ENCODE results near the gene SMAD3.

DNA sequence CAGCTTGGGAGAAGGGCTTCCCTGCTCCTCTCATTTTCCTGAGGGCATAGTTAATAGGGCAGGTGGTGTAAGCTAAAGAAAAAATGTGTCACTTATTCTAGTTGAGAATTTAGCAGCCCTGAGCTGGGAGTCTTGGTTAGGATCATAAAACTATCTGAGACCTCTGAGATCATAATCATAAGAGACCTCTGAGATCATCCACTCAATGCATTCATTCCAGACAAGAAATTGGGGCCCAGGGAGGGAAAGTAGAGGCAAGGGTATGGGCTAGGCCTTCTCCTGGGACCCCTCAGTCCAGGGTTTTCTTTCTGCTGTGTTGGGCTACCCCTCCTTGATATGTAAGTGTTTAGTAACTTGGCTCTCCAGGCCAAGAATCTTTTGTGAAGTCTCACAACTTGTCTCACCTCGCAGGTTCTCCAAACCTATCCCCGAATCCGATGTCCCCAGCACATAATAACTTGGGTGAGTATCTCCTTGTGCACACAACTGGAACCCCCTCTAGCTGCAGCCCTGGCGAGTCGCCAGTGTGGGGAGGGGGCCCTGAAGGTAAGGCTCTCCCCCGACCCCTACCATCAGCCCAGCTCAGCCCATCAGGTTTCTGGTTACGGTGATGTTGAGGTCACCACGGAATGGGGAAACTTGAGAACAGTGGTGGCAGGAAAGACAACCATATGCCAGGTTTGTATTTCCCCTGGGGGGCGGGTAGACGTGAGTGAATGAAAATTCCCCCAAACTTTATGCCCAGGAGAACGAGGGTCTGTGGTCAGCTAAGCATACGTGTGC, 104.9 kb downstream of the SMAD3 start:
- TF ChIP-seq ZBTB17 (tag by site-specific recombination; IDR thresholded peaks at IDR 0.05) (no peak), ZNF76 (tag by site-specific recombination; IDR thresholded peaks at IDR 0.05; ENCODE audit: borderline replicate concordance, low read depth) (no peak), ZNF248 (tag by site-specific recombination; IDR thresholded peaks at IDR 0.05) (no peak), KLF10 (tag by site-specific recombination; IDR thresholded peaks at IDR 0.05) (no peak), MZF1 (tag by site-specific recombination; IDR thresholded peaks at IDR 0.05; ENCODE audit: borderline replicate concordance) (no peak), ZNF138 (tag by site-specific recombination; IDR thresholded peaks at IDR 0.05; ENCODE audit: borderline replicate concordance) (no peak), ZNF423 (tag by site-specific recombination; IDR thresholded peaks at IDR 0.05) (no peak)
- TF ChIP-seq, protein P1, sequence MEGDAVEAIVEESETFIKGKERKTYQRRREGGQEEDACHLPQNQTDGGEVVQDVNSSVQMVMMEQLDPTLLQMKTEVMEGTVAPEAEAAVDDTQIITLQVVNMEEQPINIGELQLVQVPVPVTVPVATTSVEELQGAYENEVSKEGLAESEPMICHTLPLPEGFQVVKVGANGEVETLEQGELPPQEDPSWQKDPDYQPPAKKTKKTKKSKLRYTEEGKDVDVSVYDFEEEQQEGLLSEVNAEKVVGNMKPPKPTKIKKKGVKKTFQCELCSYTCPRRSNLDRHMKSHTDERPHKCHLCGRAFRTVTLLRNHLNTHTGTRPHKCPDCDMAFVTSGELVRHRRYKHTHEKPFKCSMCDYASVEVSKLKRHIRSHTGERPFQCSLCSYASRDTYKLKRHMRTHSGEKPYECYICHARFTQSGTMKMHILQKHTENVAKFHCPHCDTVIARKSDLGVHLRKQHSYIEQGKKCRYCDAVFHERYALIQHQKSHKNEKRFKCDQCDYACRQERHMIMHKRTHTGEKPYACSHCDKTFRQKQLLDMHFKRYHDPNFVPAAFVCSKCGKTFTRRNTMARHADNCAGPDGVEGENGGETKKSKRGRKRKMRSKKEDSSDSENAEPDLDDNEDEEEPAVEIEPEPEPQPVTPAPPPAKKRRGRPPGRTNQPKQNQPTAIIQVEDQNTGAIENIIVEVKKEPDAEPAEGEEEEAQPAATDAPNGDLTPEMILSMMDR (tag by site-specific recombination; IDR thresholded peaks at IDR 0.05), result no peak
- TF ChIP-seq, protein P2, sequence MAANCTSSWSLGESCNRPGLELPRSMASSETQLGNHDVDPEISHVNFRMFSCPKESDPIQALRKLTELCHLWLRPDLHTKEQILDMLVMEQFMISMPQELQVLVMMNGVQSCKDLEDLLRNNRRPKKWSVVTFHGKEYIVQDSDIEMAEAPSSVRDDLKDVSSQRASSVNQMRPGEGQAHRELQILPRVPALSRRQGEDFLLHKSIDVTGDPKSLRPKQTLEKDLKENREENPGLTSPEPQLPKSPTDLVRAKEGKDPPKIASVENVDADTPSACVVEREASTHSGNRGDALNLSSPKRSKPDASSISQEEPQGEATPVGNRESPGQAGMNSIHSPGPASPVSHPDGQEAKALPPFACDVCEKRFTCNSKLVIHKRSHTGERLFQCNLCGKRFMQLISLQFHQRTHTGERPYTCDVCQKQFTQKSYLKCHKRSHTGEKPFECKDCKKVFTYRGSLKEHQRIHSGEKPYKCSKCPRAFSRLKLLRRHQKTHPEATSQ (tag by site-specific recombination; IDR thresholded peaks at IDR 0.05), result no peak
- TF ChIP-seq, protein P3, sequence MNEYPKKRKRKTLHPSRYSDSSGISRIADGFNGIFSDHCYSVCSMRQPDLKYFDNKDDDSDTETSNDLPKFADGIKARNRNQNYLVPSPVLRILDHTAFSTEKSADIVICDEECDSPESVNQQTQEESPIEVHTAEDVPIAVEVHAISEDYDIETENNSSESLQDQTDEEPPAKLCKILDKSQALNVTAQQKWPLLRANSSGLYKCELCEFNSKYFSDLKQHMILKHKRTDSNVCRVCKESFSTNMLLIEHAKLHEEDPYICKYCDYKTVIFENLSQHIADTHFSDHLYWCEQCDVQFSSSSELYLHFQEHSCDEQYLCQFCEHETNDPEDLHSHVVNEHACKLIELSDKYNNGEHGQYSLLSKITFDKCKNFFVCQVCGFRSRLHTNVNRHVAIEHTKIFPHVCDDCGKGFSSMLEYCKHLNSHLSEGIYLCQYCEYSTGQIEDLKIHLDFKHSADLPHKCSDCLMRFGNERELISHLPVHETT (tag by site-specific recombination; IDR thresholded peaks at IDR 0.05), result no peak
- TF ChIP-seq, protein P4, sequence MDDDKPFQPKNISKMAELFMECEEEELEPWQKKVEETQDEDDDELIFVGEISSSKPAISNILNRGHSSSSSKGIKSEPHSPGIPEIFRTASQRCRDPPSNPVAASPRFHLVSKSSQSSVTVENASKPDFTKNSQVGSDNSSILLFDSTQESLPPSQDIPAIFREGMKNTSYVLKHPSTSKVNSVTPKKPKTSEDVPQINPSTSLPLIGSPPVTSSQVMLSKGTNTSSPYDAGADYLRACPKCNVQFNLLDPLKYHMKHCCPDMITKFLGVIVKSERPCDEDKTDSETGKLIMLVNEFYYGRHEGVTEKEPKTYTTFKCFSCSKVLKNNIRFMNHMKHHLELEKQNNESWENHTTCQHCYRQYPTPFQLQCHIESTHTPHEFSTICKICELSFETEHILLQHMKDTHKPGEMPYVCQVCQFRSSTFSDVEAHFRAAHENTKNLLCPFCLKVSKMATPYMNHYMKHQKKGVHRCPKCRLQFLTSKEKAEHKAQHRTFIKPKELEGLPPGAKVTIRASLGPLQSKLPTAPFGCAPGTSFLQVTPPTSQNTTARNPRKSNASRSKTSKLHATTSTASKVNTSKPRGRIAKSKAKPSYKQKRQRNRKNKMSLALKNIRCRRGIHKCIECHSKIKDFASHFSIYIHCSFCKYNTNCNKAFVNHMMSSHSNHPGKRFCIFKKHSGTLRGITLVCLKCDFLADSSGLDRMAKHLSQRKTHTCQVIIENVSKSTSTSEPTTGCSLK (tag by site-specific recombination; IDR thresholded peaks at IDR 0.05), result no peak
